ENCODE measurements around the gene NUP210L. TPM values are rescaled to one million over a fixed set of nuclear protein-coding genes. Genes with fewer than 3 reads are reported as not detected.

Gene NUP210L
- total and polyA plus RNA-seq, 11 donors: 0.04 to 0.31 (median 0.05) TPM; not detected in 8

GRCh38 chr1:153961421-153961820 lies 193.5 kb downstream of the NUP210L start:
- TF ChIP-seq POLR2A (IDR thresholded peaks at IDR 0.05): no peak
- TF ChIP-seq, protein P1, sequence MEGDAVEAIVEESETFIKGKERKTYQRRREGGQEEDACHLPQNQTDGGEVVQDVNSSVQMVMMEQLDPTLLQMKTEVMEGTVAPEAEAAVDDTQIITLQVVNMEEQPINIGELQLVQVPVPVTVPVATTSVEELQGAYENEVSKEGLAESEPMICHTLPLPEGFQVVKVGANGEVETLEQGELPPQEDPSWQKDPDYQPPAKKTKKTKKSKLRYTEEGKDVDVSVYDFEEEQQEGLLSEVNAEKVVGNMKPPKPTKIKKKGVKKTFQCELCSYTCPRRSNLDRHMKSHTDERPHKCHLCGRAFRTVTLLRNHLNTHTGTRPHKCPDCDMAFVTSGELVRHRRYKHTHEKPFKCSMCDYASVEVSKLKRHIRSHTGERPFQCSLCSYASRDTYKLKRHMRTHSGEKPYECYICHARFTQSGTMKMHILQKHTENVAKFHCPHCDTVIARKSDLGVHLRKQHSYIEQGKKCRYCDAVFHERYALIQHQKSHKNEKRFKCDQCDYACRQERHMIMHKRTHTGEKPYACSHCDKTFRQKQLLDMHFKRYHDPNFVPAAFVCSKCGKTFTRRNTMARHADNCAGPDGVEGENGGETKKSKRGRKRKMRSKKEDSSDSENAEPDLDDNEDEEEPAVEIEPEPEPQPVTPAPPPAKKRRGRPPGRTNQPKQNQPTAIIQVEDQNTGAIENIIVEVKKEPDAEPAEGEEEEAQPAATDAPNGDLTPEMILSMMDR (IDR thresholded peaks at IDR 0.05): no peak
- peaks cover 0 to 24% (median 13%) of the 10 kb centered on the region in 9 donors for H3K36me3 ChIP-seq
- intact Hi-C loops (cut with DNase I): no loop called here
- H3K27me3 ChIP-seq: no peaks in the 10 kb centered on the region
- WGBS, 4 donors: 77 to 81% (median 80%) methylated on average over 4 of the region's 4 CpGs
- H3K9me3 ChIP-seq: no peaks in the 10 kb centered on the region
- H3K27ac ChIP-seq: peak overlapping the region in 6 of 12 donors; percentile 3 to 99 (median 94)
- peaks cover 10 to 84% (median 58%) of the 10 kb centered on the region in 12 donors for H3K4me1 ChIP-seq
- peak overlapping the region in 4 of 12 donors; percentile 69 to 88 (median 72) for H3K4me3 ChIP-seq
- no peak for ATAC-seq
- DNase-seq: no peak

- DNase-seq (no peak), ATAC-seq (no peak)
- Histone ChIP-seq H3K27me3 (no peaks in the 10 kb centered on the region), H3K9me3 (no peaks in the 10 kb centered on the region), H3K4me3 (no peak overlapping the region), H3K27ac (peak overlapping the region in 11 of 12 donors; percentile 51 to 99 (median 93)), H3K36me3 (peaks cover 0 to 24% (median 13%) of the 10 kb centered on the region in 9 donors), H3K4me1 (peaks cover 10 to 84% (median 63%) of the 10 kb centered on the region in 12 donors)
- TF ChIP-seq POLR2A (IDR thresholded peaks at IDR 0.05): no peak
- TF ChIP-seq, protein P1 (IDR thresholded peaks at IDR 0.05): no peak
- intact Hi-C loops (cut with DNase I): no loop called here
- WGBS, 4 donors: 81 to 94% (median 91%) methylated on average over 10 to 11 of the region's 11 CpGs; no CpG with 5 or more reads in 1 of the 4 donors
These were observed 194.7 kb downstream of the NUP210L start for GRCh38 chr1:153960206-153960605.

DNA sequence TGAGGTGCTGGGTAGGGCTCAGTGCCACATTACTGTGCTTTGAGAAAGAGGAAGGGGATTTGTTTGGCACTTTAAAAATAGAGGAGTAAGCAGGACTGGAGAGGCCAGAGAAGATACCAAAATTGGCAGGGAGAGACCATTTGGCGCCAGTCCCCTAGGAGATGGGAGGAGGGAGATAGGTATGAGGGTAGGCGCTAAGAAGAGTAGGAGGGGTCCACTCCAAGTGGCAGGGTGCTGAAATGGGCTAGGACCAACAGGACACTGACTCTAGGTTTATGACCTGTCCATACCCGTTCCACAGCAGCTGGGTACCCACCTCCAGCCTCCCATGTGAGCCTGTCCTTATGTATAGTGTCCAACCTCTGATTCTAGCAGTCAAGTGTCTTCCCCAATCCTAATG lies 195.4 kb downstream of the NUP210L start:
- peaks cover 0 to 30% (median 18%) of the 10 kb centered on the region in 9 donors for H3K36me3 ChIP-seq
- H3K9me3 ChIP-seq: no peaks in the 10 kb centered on the region
- H3K4me1 ChIP-seq: peaks cover 10 to 80% (median 61%) of the 10 kb centered on the region in 12 donors
- H3K4me3 ChIP-seq: peak overlapping the region in 4 of 12 donors; percentile 93 to 100 (median 96)
- no peaks in the 10 kb centered on the region for H3K27me3 ChIP-seq
- no peak for DNase-seq
- TF ChIP-seq POLR2A (IDR thresholded peaks at IDR 0.05): no peak
- TF ChIP-seq, protein P1 (IDR thresholded peaks at IDR 0.05): no peak
- WGBS, 4 donors: 42 to 51% (median 46%) methylated on average over 3 of the region's 3 CpGs
- no peak for ATAC-seq
- peak overlapping the region; percentile 51 to 99 (median 93) for H3K27ac ChIP-seq
- intact Hi-C loops (cut with DNase I): loop anchor here in 2 of 10 donors (5.0 to 10.0 kb wide), 2 partner anchors 37 to 165 kb away; partner anchors contain the start of gene GATAD2B (in 1 of the 2)

- DNase-seq (peak in 1 of 5 donors; percentile 65), ATAC-seq (no peak)
- Histone ChIP-seq H3K27ac (peak overlapping the region; percentile 51 to 99 (median 93)), H3K36me3 (peaks cover 0 to 35% (median 23%) of the 10 kb centered on the region in 9 donors), H3K27me3 (no peaks in the 10 kb centered on the region), H3K4me3 (peak overlapping the region in 10 of 12 donors; percentile 83 to 100 (median 94)), H3K9me3 (no peaks in the 10 kb centered on the region), H3K4me1 (peaks cover 10 to 76% (median 56%) of the 10 kb centered on the region in 12 donors)
- intact Hi-C loops (cut with DNase I): loop anchor here in 3 of 10 donors (1.0 to 10.0 kb wide), 3 partner anchors 13 to 164 kb away; partner anchors contain the start of genes DENND4B (in 1 of the 3) and GATAD2B (in 1 of the 3)
- TF ChIP-seq, protein P1 (IDR thresholded peaks at IDR 0.05): no peak
- no peak for TF ChIP-seq POLR2A (IDR thresholded peaks at IDR 0.05)
- 12 to 18% (median 16%) methylated on average over 4 of the region's 4 CpGs for WGBS, 4 donors
These were observed 196.0 kb downstream of the NUP210L start for GRCh38 chr1:153958961-153959260.

Data from heart left ventricle (tissue), 16 donors.